HepG2 (cell line): ENCODE results near the gene CDC42EP3. TPM values are rescaled to one million over a fixed set of nuclear protein-coding genes. Genes with fewer than 3 reads are reported as not detected.

ENCODE experiments used
- ATAC-seq: fragments of 200-7000 bp; cut with Tn5 transposase; 3 replicates; pipeline ENCODE4 v1.9.1; 2020; ENCODE audit warnings: mild to moderate bottlenecking, moderate library complexity
- BruUV-seq: library from RNA; stranded (reverse); fragments of 400-500 nt; replicated peaks from 2 replicates; lab custom pipeline; 2021; lab: Mats Ljungman, UMichigan
- CTCF ChIA-PET: fragments of 300-600 bp; formaldehyde crosslinking; extraction: SDS; loops from one replicate; lab custom pipeline; 2021; ENCODE audit warnings: low total read pairs, inconsistent platforms, low intra/inter-chr PET ratio; lab: Yijun Ruan, JAX
- POLR2A ChIA-PET: fragments of 350-600 bp; sonication (Branson Sonifier 250); formaldehyde crosslinking; loops from one replicate; lab custom pipeline; 2020; ENCODE audit warnings: antibody characterized with exemption, inconsistent platforms; lab: Yijun Ruan, JAX
- DNase-seq: peaks from one replicate; pipeline ENCODE4 v3.0.0-alpha.2; 2015; ENCODE audit warnings: low spot score
- FAIRE-seq: peaks from 3 replicates; lab custom pipeline; 2011; peaks lifted over from hg19 to GRCh38; lab: Jason Lieb, UNC
- H2AFZ ChIP-seq: one replicate; pipeline ENCODE4 v1.6.1; 2011; ENCODE audit warnings: low read length, inconsistent platforms
- H3K27ac ChIP-seq: fragments of 300-600 bp; 3 replicates; pipeline ENCODE4 v1.8.0; 2011; ENCODE audit warnings: mixed run types, mild to moderate bottlenecking, mixed read lengths, low read length, inconsistent platforms; ENCODE audit not compliant: insufficient read depth; ENCODE audit errors: extremely low read length
- H3K27me3 ChIP-seq, 2 experiments: fragments of 200-600 bp in 1 of 2; 2 replicates in 1 of 2; 3 replicates in 1 of 2; pipeline versions ENCODE4 v1.6.0 to v1.8.0; 2011; ENCODE audit warnings: low read length in 2 of 2, mild to moderate bottlenecking in 2 of 2, moderate library complexity in 2 of 2, inconsistent platforms in 1 of 2; ENCODE audit not compliant: insufficient read depth in 2 of 2, control insufficient read depth in 1 of 2
- H3K36me3 ChIP-seq, 2 experiments: fragments of 200-600 bp in 1 of 2; replicated peaks in 1 of 2; 2 replicates in 1 of 2; 3 replicates in 1 of 2; pipeline versions ENCODE4 v1.5.1 to v1.8.0; 2011; ENCODE audit warnings: low read length in 2 of 2, inconsistent platforms in 1 of 2; ENCODE audit not compliant: insufficient read depth in 2 of 2, control insufficient read depth in 1 of 2
- H3K4me1 ChIP-seq: 2 replicates; pipeline ENCODE4 v1.5.1; 2012; ENCODE audit warnings: low read length, inconsistent platforms; ENCODE audit not compliant: insufficient read depth
- H3K4me2 ChIP-seq: 2 replicates; pipeline ENCODE4 v1.6.0; 2011; ENCODE audit warnings: low read depth, low read length, inconsistent platforms
- H3K4me3 ChIP-seq, 3 experiments: fragments of 200-600 bp in 1 of 3; sonication (generic), shearing (Covaris generic) in 1 of 3; replicated peaks in 1 of 3; 2 replicates each; pipeline ENCODE4 v1.5.1; 2011 to 2016; ENCODE audit warnings: low read length in 3 of 3, inconsistent platforms in 2 of 3, low read depth in 2 of 3, mild to moderate bottlenecking in 2 of 3, control low read depth in 1 of 3, mixed read lengths in 1 of 3; ENCODE audit not compliant: insufficient read depth in 1 of 3
- H3K79me2 ChIP-seq: one replicate; pipeline ENCODE4 v1.6.1; 2011; ENCODE audit warnings: low read length, inconsistent platforms; ENCODE audit not compliant: insufficient read depth
- H3K9ac ChIP-seq: 2 replicates; pipeline ENCODE4 v1.6.0; 2011; ENCODE audit warnings: mild to moderate bottlenecking, low read depth, low read length, inconsistent platforms; ENCODE audit not compliant: insufficient read depth
- H3K9me3 ChIP-seq: 2 replicates; pipeline ENCODE4 v1.5.1; 2012; ENCODE audit warnings: mild to moderate bottlenecking, low read length
- H4K20me1 ChIP-seq: 2 replicates; pipeline ENCODE4 v1.6.0; 2011; ENCODE audit warnings: inconsistent platforms, mild to moderate bottlenecking, low read length, moderate library complexity; ENCODE audit not compliant: insufficient read depth
- HNRNPLL ChIP-seq: fragments of 200-400 bp; formaldehyde crosslinking; IDR thresholded peaks from 2 replicates; pipeline ENCODE4 v1.6.1; 2017; ENCODE audit warnings: mild to moderate bottlenecking, low read depth, low read length; ENCODE audit not compliant: poor library complexity, severe bottlenecking
- SMYD3 ChIP-seq: sonication (generic); formaldehyde crosslinking; IDR thresholded peaks from 2 replicates; pipeline ENCODE4 v1.8.1; 2023; ENCODE audit warnings: mild to moderate bottlenecking, missing genetic modification reagents
- SP1 ChIP-seq, 2 experiments: fragments of 450-650 bp in 1 of 2; sonication (generic) in 1 of 2; formaldehyde crosslinking in 1 of 2; IDR thresholded peaks; 2 replicates each; pipeline versions ENCODE4 v1.4.0 to v1.6.1; 2016 to 2020; ENCODE audit warnings: missing genetic modification reagents in 1 of 2
- ZFP90 ChIP-seq: sonication (generic); formaldehyde crosslinking; IDR thresholded peaks from 2 replicates; pipeline ENCODE4 v1.8.0; 2022; ENCODE audit warnings: missing genetic modification reagents, mild to moderate bottlenecking, inconsistent platforms, borderline replicate concordance
- ZNF549 ChIP-seq: sonication (generic); formaldehyde crosslinking; IDR thresholded peaks from 2 replicates; pipeline ENCODE4 v1.5.0; 2020; ENCODE audit warnings: missing genetic modification reagents
- ZNF709 ChIP-seq: sonication (generic); formaldehyde crosslinking; IDR thresholded peaks from 2 replicates; pipeline ENCODE4 v1.5.0; 2020; ENCODE audit warnings: mild to moderate bottlenecking, missing genetic modification reagents
- ZNF720 ChIP-seq: sonication (generic); formaldehyde crosslinking; IDR thresholded peaks from 2 replicates; pipeline ENCODE4 v1.4.0; 2020; ENCODE audit warnings: missing genetic modification reagents
- WGBS: methylation state at CpG from one replicate; pipeline ENCODE4 v1.1.6; 2017; ENCODE audit warnings: low lambda C conversion rate; 5-methylcytosine and 5-hydroxymethylcytosine counted together
- in situ Hi-C: cut with HindIII; loops from 2 replicates; pipeline ENCODE4 v1.10.0; 2017; ENCODE audit warnings: low pct_unique_long_range_greater_than_20kb; ENCODE audit not compliant: extremely low pct_ligation_motif_present
- intact Hi-C: fragments of 100-400 bp; cut with micrococcal nuclease; formaldehyde crosslinking; loops from one replicate; pipeline ENCODE4 v1.10.0; 2022; ENCODE audit not compliant: unreplicated experiment
- polyA plus RNA-seq, 8 experiments: library from polyadenylated mRNA; depleted of rRNA in 3 of 8; stranded (reverse) in 7 of 8; unstranded in 1 of 8; fragments of >200 nt; fragmentation: Illumina TruSeq in 4 of 8; extraction: Trizol in 4 of 8; gene quantifications; 2 replicates each; pipeline versions ENCODE4 v1.2.1 to v1.2.3, GENCODE V29; 2011 to 2016; ENCODE audit warnings: low read depth in 4 of 8, missing spikeins in 1 of 8, mixed read lengths in 1 of 8; ENCODE audit not compliant: insufficient read depth in 1 of 8
- total RNA-seq, 5 experiments: library from RNA; depleted of rRNA; stranded (reverse); fragments of >200 nt; fragmentation: Illumina TruSeq; extraction: Trizol; gene quantifications; 2 replicates each; pipeline ENCODE4 v1.2.3, GENCODE V29; 2016; ENCODE audit warnings: low read depth in 1 of 5

CDC42EP3 gene
- total and polyA plus RNA-seq, 2 of the 13 experiments (the other 11 are each of a cell fraction or from before 2014, with no cell fraction given) = 0.01 TPM; not detected in 1

DNA sequence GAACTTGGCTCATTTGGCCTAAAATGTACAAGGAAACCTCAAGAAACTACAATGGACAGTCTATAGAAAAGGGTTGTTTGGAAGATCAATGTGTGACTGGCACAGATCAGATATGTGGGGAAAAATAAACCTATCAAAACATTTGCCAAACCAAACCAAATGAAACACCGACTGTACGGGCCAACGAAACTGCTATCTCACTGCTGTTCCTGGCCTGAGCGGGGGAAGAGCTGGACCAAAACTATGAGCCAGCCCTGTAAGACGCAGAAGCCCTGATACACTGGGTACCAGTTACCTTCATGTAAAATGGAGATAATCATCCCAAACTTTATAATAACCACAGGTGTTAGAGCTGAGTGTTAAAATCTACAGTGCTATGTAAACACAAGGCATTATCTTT, 11.7 kb downstream of the CDC42EP3 start:
- peaks cover 0 to 31% of the 10 kb centered on the region in 2 experiments; a peak in 4 of 5 replicates for H3K27me3 ChIP-seq
- POLR2A ChIA-PET = no interaction called here
- whole genome bisulfite sequencing = 45% methylated on average over 5 of the region's 5 CpGs
- H2AFZ ChIP-seq = no peak overlapping the region
- no peaks in the 10 kb centered on the region for H3K79me2 ChIP-seq
- TF ChIP-seq ZNF709 (no peak), SP1 (IDR thresholded peaks at IDR 0.05) (no peak), SP1 (CRISPR knock-in tag; IDR thresholded peaks at IDR 0.05) (no peak), ZNF549 (no peak), ZFP90 (CRISPR knock-in tag) (no peak)
- TF ChIP-seq, all 625 proteins: peak for 0
- DNase-seq = no peak
- Histone ChIP-seq H3K9me3 (no peaks in the 10 kb centered on the region), H3K36me3 (no peaks in the 10 kb centered on the region), H3K4me2 (no peak overlapping the region), H3K9ac (no peak overlapping the region), H4K20me1 (no peaks in the 10 kb centered on the region), H3K4me3 (no peak overlapping the region), H3K4me1 (no peaks in the 10 kb centered on the region), H3K27ac (no peak overlapping the region)
- no TSS peak for BruUV-seq
- intact Hi-C loops (no loop called here), in situ Hi-C loops (no loop called here)
- no peak for ATAC-seq
- CTCF ChIA-PET = no interaction called here
- no peak for FAIRE-seq

GRCh38 chr2:37658682-37659081, 12.8 kb downstream of the CDC42EP3 start:
- no peak for FAIRE-seq
- DNase-seq = no peak
- ChIA-PET POLR2A (no interaction called here), CTCF (no interaction called here)
- H3K9me3 ChIP-seq = no peaks in the 10 kb centered on the region
- no peak overlapping the region for H3K27ac ChIP-seq
- no TSS peak for BruUV-seq
- no peaks in the 10 kb centered on the region for H3K36me3 ChIP-seq
- TF ChIP-seq SMYD3 (no peak), ZNF720 (no peak), HNRNPLL (no peak)
- ATAC-seq = no peak
- H3K4me2 ChIP-seq = no peak overlapping the region
- peaks cover 0 to 28% of the 10 kb centered on the region in 2 experiments; a peak in 4 of 5 replicates for H3K27me3 ChIP-seq
- intact Hi-C loops = no loop called here
- no peak overlapping the region for H3K4me3 ChIP-seq
- no peak overlapping the region for H2AFZ ChIP-seq
- 0% methylated on average over 3 of the region's 3 CpGs for WGBS
- no peaks in the 10 kb centered on the region for H4K20me1 ChIP-seq
- no peaks in the 10 kb centered on the region for H3K4me1 ChIP-seq
- in situ Hi-C loops = no loop called here
- no peaks in the 10 kb centered on the region for H3K79me2 ChIP-seq
- no peak overlapping the region for H3K9ac ChIP-seq
